NCI-H774 (cell line): Measurements from ENCODE around the gene ABCG4.
"Not testable (repeated sequence)": the region's sequence is repeated elsewhere in the genome, so short reads cannot be mapped to it uniquely, and the experiment has no call there.

Experiments
- DNase-seq: peaks from one replicate; lab custom pipeline; 2025; lab: John Stamatoyannopoulos, UW

Gene ABCG4

DNA sequence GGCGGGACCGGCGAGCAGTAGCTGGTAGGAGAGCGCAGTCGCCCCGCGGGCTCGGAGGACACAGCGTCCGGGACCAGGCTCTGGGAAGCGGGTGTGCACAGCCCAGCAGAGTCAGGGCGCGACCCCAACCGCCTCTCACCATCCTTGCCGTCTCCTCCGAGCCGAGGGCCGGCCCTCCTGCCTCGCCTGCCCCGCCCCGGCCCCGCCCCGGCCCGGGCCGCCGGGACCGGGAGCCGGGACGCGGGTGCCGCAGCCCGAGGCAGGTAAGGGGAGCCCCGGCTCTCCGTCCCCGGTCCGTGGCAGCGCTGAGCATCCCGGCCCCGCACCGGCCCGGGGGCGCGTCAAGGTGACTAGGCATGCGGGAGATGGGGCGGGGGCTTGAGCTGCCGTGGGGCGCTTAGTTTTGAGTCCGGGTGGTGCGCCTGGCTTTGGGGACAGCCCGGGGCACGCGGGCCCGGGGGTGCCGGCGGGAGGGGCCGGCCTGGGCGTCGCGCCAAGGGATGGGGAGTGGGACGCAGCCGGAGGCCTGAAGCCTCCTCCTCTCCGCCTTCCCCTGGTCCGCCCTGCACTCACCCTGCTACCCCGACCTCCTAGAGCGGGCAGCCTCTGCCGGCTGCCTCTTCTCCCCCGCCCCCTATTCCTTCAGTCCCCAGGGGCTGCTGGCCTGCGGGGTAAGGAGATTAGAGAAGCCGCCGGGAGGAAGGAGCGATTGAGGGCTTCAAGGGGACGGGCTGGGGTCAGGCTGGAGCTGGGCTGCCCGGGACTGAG, at the start of gene ABCG4:
Gene ABCG4 (plus strand): TSS at position 35 of the 768 bp plus-strand sequence. CDS start 914 bp downstream, outside the sequence.
- DNase-seq, result no peak

GRCh38 chr11:119099711-119100110, 49.1 kb upstream of the ABCG4 start:
- DNase-seq, result no peak

GRCh38 chr11:119100246-119100970, 48.4 kb upstream of the ABCG4 start:
- DNase-seq, result no peak

DNA sequence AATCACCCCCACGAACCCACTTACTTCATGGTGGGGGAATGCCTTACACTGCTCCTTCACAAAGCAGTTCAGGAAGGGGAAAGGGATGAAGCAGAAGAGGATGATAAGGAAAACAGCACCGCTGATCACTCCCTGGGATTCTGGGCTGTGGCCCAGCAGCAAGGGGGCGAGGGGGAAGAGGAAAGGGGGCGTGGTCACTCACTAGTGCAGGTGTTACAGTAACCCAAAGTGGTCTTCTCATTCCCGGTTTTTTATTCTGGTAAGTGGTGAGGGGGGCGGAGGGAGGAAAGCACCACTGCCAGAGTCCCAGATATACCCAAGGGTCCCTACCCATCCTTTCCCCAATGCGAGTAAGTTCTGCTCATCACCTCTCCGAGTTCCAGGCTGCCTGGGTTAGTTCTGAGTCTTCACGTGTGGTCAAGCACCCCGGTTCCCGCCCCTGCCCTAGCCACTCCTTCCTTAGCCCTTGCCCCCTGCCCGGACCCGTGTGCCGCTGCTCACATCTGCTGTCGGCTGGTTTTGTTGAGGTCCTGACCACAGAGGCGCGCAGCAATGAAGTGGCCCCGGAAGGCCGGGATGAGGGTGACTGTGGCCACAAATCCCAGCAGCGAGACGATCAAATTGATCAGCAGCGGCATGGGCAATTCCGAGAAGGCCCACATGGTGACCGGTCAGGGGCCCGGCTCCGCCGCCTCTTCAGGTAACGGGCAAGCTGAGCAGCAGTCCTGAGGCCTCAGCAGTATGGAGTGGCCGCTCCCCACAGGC, 47.7 kb upstream of the ABCG4 start:
- DNase-seq, result no peak

DNA sequence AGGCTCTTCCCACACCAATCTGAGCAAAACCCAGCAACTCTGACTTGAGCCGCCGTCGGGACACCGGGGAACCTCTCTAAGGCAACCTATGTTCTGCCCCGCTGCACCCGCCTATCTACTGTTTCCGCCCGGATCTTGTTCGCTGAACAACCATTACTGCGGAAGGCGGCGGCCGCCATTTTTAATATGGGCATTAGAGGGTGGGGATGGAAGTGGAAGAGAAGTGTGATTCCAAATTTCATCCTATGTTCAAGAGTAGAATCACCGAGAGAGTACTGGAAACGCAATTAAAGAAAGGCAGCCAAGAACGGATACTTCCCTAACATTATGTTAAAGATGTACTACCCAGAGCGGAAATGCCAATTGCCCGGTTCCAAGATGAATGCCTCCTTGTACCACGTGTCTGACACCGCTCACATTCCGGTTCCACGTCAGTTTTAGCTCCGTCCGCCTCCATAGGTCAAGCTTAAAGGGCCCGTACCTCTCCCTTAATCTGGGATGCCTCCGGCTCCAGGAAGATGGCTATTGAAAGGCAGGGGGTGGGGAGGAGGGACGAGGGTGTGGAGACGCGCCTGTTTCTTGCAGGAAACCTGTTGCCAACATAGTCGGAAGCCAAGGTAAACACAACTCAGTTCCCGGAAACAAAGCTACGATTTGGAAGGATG, 47.0 kb upstream of the ABCG4 start, which contains the start of gene DPAGT1:
Gene DPAGT1 (minus strand): TSS at position 95 of the 665 bp plus-strand sequence. CDS start 198 bp downstream, outside the sequence.
- DNase-seq, result peak; percentile 95

- DNase-seq, result not testable (repeated sequence)
Observed at GRCh38 chr11:119103161-119103664, 45.6 kb upstream of the ABCG4 start.

- DNase-seq, result no peak
Observed at GRCh38 chr11:119103793-119104192, 45.1 kb upstream of the ABCG4 start.

GRCh38 chr11:119106564-119107537, 42.0 kb upstream of the ABCG4 start, which contains the start of gene C2CD2L:
TSS of gene C2CD2L (plus strand) at chr11:119107344. CDS start at chr11:119107742, 398 bp downstream.
- DNase-seq, result peak; percentile 90

DNA sequence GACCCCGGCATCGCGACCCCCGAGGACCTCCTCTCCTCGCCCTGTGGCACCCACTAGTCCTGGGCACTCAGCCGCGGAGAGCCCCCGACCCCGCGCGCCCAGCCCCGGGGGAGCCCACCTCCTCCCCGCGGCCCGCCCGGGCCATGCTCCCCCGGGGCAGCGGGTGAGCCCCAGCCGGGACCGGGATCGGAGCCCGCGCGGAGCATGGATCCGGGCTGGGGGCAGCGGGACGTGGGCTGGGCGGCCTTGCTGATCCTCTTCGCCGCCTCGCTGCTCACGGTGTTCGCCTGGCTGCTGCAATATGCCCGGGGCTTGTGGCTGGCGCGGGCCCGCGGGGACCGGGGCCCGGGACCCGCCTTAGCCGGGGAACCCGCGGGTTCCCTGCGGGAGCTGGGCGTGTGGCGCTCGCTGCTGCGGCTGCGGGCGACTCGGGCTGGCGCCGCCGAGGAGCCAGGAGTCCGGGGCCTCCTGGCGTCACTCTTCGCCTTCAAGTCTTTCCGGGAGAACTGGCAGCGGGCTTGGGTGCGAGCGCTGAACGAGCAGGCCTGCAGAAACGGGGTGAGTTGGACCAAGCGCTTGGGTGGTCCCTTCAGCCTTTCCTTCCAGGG, 41.2 kb upstream of the ABCG4 start:
- no peak for DNase-seq

DNA sequence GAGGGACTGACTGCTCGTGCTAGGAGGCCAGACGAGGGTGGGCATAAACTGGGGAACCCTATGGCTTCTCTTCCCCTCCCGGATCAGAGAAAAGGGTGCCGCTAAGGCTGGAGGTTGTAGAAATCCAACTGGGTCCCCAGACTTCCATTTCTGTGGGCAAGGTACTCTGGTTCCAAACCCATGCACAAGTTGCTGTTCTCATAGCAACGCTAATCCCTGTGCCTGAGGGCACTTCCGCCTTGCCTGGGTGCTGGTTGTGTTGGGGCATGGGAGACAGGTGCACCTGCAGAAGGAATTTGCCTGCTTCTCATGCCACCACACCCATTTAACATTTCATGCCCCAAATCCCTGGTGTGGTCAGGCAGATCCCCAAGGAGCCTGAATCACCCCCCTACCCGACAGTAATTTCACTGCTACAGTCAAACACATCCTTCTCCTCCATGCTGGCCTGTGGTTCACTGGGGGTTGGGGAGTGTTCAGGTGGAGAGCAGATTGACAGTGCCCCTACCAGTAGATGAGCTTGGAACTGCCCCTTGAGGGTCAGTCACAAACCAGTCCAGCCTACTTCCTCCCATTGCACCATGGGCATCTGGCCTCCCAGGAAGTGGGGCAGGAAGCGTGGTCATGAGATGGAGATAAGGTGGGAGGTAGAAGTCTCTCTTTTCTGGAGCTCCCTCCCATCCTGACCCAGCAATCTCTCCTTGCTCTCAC, 40.6 kb upstream of the ABCG4 start:
- DNase-seq, result peak; percentile 41

DNA sequence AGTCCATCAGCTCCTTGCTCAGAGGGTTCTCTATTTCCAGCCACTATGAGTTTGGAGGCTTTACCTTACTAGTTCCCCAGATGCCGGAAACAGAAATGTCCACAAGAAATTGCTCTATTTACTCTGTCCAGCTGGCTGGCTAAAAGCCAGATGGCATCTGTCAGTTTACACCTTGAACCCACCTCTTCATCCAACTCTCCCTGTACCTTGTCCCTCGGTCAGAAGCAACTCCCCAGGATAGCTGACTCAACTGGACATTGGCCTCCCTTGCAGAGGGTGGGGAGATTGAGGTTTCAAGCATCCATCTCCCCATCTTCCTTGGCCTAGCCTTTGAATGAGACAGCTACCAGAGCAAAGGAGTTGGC, 40.0 kb upstream of the ABCG4 start:
- no peak for DNase-seq

GRCh38 chr11:119109843-119110242, 39.0 kb upstream of the ABCG4 start:
- DNase-seq, result no peak

GRCh38 chr11:119110439-119110838, 38.4 kb upstream of the ABCG4 start:
- DNase-seq, result no peak

- no peak for DNase-seq
Observed at GRCh38 chr11:119111361-119111925, 37.4 kb upstream of the ABCG4 start.

GRCh38 chr11:119112314-119113020, 36.4 kb upstream of the ABCG4 start:
- no peak for DNase-seq

GRCh38 chr11:119113716-119114115, 35.1 kb upstream of the ABCG4 start:
- no peak for DNase-seq

- no peak for DNase-seq
Observed at GRCh38 chr11:119114351-119114750, 34.5 kb upstream of the ABCG4 start.

- DNase-seq, result no peak
Observed at GRCh38 chr11:119115484-119116234, 33.2 kb upstream of the ABCG4 start.
